Omental fat pad (tissue), 4 donors: ENCODE data around the gene TIMM22. TPM values are rescaled to one million over a fixed set of nuclear protein-coding genes. Genes with fewer than 3 reads are reported as not detected.

Experiments used
- ATAC-seq: fragments of 150-250 bp; one replicate; pipeline ENCODE4 v1.9.1; 2016; ENCODE audit warnings: mild to moderate bottlenecking, moderate library complexity; ENCODE audit not compliant: low FRiP score
- DNase-seq: peaks from one replicate; pipeline ENCODE4 v3.0.0-alpha.2; 2019; ENCODE audit warnings: low spot score
- total RNA-seq, 4 donors: library from RNA; depleted of rRNA; stranded (reverse); fragments of >200 nt; gene quantifications; one replicate each; pipeline ENCODE4 v1.1.0, GENCODE V29; 2016
- TF ChIP-seq, protein P1 (sequence below), 3 donors: fragments of 450-650 bp; IDR thresholded peaks; one replicate each; pipeline ENCODE4 v1.5.1; 2016 to 2017; ENCODE audit warnings: antibody characterized with exemption in 3 of 3, mild to moderate bottlenecking in 3 of 3, moderate library complexity in 2 of 3

Gene TIMM22
- total RNA-seq, 4 donors from 2014 or later, result 10.9 to 18.3 (median 13.4) TPM

DNA sequence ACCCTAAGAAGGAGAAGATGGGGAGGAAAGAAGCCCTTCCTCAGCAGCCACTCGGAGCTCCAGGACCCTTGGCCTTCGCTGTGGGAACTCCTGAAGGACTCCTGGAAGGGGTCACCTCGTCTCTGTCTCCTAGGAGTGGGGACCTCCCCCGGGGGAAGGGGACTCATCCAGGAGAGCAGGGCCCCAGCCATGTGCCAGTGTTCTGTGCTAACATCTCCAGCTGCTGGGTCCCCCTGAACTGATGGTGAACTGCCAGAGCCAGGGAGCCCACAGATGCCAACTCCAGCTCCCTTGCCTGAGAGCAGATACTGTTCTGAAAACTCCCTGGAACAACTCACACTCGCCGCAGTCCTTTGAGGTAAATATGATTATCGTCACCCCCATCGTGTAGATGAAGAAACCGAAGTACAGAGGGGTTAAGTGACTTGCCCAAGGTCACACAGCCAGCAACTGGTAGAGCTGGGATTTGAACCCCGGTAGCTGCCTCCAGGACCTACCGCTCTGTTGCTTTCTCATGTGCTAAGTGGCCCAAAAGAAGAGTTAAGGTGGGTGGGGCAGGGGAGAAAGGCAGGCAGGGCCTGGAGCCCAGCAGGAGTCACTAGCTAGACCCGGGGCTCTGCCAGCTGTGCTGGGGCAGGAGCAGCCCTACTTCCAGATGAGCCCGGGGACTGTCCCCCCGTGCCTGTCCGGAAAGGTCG lies 10.5 kb downstream of the TIMM22 start:
- TF ChIP-seq, protein P1, sequence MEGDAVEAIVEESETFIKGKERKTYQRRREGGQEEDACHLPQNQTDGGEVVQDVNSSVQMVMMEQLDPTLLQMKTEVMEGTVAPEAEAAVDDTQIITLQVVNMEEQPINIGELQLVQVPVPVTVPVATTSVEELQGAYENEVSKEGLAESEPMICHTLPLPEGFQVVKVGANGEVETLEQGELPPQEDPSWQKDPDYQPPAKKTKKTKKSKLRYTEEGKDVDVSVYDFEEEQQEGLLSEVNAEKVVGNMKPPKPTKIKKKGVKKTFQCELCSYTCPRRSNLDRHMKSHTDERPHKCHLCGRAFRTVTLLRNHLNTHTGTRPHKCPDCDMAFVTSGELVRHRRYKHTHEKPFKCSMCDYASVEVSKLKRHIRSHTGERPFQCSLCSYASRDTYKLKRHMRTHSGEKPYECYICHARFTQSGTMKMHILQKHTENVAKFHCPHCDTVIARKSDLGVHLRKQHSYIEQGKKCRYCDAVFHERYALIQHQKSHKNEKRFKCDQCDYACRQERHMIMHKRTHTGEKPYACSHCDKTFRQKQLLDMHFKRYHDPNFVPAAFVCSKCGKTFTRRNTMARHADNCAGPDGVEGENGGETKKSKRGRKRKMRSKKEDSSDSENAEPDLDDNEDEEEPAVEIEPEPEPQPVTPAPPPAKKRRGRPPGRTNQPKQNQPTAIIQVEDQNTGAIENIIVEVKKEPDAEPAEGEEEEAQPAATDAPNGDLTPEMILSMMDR (IDR thresholded peaks at IDR 0.05), result no peak
- DNase-seq (no peak), ATAC-seq (no peak)

DNA sequence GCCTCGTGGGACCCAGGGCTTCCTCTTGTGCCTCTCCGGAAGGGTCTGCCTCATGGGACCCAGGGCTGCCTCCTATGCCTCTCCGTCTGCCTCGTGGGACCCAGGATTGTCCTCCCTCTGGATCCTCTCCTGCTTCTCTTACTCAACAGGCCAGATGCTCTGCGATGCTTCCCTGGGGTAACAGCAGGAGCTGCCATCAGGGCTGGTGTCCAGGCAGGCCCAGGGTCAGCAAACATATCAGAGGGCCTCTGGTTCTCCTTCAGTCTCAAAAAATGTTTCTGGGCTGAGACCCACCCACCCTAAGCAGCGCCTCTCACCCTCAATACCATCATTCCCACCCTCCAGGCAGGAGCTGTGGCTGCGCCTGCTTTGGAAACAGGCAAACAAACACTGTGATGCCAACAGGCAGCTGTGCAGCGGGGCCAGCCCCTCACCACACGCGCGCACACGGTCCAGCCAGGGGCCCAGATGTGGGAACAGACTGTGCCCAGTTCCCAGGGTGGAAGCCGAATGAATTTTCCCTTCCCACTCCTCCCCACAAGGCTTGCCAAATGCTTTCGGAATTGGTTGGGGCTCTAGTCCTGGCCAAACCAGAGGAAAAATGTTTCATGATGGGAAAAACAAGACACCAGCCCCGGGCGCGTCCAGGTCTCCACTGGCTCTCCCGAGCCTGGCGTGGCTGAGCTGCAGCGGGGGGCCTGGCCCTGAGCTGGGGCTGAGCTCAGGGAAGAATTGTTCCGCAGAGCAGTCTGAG lies 11.3 kb downstream of the TIMM22 start:
- DNase-seq (no peak), ATAC-seq (peak; percentile 10)
- TF ChIP-seq, protein P1 (IDR thresholded peaks at IDR 0.05), result no peak

DNA sequence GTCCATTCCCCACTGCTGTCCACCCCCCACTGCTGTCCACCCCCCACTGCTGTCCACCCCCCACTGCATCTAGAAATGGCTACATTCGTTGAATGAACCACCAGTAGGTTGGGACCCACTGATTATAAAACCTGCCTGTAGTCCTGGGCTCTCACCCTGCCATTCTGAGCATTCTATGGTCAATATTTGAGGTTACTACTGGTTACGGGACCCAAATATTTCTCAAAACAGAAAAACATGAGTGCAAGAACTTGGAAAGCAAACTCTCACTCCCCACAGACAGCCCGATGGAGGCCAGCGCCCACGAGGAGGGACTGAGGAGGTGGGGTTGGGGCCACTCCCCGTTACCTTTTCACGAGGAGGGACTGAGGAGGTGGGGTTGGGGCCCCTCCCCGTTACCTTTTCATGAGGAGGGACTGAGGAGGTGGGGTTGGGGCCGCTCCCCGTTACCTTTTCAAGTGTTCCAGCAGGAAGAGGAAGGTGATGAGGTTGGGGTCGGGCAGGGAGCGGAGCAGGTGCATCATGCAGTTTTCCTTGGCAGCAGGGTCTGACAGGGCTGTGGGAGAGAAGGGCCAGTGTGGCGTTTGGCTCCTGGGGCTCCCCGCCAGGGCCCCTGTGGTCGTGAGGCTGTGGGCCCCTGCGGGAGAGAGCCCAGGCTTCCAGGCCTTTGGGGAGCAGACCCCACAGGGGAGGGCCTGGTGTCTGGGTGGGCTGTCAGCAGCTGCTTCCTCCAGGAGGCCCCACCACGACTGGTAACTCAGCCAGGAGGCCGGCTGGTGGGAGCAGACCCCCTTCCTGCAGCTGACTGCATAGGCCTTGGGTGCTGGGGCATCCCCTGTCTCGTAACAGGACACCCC lies 12.5 kb downstream of the TIMM22 start:
- TF ChIP-seq, protein P1 (IDR thresholded peaks at IDR 0.05), result no peak
- DNase-seq (no peak), ATAC-seq (no peak)

DNA sequence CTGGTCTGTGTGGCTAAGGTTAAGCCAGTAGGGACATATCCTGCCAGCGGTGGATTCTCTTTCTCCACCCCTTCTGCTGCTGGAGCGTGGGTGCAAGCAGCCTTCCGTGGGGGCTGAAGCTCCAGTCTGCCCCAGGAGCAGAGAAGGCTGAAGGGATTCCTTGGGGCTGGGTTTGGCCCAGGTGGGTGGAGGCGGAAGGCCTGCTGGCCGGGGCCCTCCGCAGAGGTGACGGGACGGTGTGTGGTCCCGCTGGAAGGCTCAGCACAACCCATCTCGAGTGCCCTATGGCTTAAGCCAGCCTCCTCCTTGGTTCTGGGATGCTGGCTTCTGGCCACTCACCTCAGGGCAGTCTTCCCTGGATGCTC lies 13.1 kb downstream of the TIMM22 start:
- TF ChIP-seq, protein P1 (IDR thresholded peaks at IDR 0.05), result no peak
- DNase-seq (no peak), ATAC-seq (no peak)

DNA sequence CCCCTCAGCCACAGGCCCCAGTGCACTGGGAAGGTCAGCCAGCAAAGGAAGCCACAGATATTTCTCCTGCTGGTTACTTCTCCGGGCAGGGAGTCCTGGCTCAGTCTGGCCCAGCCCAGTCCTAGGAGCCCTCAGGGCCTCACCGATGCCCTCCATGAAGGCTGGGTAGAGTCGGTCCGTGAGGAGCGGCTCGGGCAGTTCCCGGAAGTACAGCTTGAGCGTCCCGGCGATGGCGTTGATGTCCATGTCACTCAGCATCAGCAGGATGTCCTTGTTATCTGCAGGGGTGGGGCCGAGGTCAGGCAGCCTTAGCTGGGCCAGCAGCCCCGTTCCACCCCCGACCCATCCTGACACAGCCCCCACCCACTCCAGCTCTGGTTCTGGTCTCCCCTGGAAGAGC lies 13.7 kb downstream of the TIMM22 start:
- TF ChIP-seq, protein P1 (IDR thresholded peaks at IDR 0.05), result no peak
- ATAC-seq (no peak), DNase-seq (no peak)

DNA sequence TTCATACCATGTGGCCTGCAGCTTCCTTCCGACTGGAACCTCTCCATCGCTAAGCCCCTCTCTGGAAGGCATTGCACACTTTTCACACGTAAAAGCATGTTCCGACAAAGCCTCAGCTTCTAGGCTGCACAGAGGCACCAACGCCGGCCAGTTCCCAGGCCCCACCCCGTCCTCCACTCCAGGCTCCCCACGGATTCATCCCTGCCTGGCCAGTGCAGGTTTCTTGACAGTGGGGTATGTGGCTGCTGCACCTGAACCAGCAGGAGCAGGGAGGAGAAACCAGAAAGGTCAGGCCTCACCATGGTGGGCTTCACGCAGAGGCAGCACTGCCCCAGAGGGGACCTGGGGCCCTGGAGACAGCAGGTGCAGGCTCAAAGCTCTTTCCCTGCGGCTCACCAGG lies 14.2 kb downstream of the TIMM22 start:
- DNase-seq, result no peak
- no peak for ATAC-seq
- TF ChIP-seq, protein P1 (IDR thresholded peaks at IDR 0.05), result no peak
